HG03060 (cell line): Measurements from ENCODE around the gene SLC16A7.

Experiments used
- ATAC-seq: cut with Tn5 transposase; IDR thresholded peaks from one replicate; pipeline ENCODE4 v1.9.1; 2021; ENCODE audit warnings: low read depth, moderate number of reproducible peaks; ENCODE audit not compliant: unreplicated experiment

Gene SLC16A7

DNA sequence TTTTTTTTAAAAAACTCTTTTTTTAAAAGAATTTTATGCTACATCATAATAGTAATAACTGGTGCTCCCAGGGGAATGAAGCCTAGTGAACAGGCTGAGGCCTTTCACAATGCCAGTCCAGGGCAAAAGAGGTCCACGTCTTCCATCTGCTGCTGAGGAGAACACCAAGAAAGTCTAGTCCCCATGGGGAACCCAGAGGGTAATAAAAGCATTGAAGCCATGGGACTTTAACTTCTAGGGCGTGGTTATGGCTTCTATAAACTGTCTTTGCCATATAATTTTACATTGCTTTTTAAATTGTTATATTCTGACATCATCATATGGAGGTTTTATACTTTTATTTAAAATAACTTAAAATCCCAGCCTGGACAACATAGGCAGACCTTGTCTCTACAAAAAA is 64.3 kb downstream of the SLC16A7 start:
- no peak for ATAC-seq

DNA sequence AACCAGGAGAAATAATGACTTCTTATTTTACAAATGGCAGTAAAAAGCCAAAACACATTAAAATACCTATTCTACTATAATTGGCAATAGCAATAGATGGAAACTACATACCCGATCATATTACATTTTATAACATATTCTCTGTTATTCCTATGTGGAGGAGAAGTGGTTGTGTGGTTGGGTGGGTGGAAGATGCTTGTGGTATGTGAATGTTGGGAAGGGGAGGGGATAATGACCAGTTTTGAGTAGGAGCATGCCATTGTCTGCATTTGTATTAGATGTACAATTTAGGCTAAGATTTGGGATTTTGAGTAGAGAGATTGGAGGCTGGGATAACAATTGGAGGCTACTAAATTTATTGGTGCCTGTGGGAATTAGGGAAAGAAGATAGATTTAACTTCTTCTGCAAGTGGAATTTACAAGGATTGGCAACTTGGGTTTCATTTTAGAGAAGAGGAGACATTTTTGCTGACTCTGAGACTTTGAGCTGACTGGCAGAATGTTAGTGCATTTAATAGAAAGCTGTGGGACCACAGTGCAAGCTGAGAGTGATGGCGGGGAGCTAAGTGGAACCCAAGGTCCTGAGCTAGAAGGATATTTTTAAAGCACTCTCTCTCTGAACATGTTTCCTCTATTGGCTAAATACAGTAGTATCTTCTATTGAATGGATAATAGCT is 65.2 kb downstream of the SLC16A7 start:
- no peak for ATAC-seq

DNA sequence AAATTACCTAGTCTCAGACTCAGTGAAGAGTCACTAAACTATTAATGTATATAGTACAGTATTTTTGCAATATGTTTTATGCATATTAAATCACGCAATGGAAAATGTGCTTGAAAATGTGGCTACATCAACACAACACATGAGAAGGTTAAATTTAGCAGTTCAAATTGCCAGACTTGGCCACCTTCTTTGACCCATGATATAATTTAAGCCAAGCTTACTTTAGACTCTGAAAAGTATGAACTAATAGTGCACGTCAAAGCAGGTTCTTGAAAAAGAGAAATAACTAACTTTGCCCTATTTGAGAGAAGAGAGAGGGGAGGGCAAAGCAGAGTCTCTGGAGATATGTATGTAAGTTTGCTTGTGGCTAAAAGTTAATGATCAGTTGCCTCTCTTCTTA is 68.7 kb downstream of the SLC16A7 start:
- ATAC-seq, result no peak

DNA sequence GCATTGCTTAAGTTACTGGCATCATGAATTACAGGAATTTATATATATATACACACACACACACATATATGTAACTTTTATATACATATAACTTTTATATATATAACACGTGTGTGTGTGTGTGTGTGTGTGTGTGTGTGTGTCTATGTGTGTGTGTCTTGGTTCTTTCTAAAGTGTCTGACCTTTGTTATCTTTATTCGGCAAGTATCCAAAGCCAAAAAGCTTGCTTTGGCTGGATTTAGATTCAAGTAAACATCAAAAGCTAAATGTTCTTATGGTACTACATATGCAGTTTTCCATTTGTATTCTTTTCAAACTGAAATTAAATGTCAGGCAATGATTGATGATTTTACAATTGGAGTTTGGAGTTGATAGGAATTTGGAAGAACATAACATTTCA is 69.9 kb downstream of the SLC16A7 start:
- ATAC-seq, result no peak

GRCh38 chr12:59668674-59669073 is 72.8 kb downstream of the SLC16A7 start:
- no peak for ATAC-seq

DNA sequence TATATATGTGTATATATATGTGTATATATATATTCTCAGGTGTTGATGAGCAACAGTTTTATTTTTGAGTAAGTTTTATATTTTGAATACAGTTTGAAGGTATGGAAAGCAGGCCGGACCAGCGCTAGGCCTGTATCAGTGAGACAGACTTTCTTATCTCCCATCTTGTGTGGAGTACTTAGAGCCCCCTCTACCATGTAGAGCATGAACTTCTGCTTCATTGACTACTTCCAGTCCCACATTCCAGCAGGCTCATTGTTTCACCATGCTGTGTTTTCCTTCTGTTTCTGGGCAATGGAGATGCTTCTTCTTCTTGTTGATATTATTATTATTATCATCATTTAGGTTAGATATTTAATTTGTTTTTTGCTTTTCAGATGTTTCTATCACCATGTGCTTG is 76.4 kb downstream of the SLC16A7 start:
- ATAC-seq, result no peak

DNA sequence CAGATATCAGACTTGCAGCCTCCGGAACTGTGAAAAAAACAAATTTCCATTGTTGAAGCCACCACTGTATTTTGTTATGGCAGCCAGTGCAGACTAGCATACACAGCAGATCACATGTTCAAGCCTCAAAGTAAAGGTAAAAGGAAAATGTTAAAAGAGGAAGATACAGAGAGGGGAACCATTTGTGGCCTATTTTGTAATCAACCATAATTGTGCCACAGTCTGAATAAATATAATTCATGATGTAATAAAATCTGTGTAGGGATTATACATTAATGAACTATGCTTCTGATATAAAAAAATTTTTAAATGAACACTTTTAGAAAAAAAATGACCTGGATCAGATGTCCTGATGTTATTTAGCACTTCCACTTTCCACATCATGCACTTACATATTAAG is 79.6 kb downstream of the SLC16A7 start:
- ATAC-seq, result no peak

- no peak for ATAC-seq
Measured at GRCh38 chr12:59677857-59678256, 82.0 kb downstream of the SLC16A7 start.

- ATAC-seq, result no peak
Measured at GRCh38 chr12:59678759-59679411, 83.1 kb downstream of the SLC16A7 start.

DNA sequence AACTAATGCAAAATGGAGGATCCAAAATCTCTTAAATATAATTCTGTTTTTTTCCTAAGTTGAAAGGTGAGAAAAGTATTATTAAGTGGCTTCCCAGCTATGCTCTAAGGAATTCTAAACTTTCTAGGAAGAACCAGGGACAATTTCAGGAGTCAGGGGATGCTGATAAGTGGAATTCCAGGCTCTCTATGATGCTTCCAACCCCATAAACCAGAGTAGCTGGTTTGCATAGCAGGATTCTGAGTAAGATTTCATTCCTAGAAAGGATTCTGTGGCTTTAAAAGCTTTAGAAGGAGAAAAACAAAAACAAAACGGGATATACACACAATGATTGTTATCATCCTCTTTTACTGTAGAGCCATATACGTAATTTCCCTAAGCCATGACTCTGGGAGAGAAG is 93.9 kb downstream of the SLC16A7 start:
- no peak for ATAC-seq

- no peak for ATAC-seq
Measured at GRCh38 chr12:59695379-59695778, 99.5 kb downstream of the SLC16A7 start.

- no peak for ATAC-seq
Measured at GRCh38 chr12:59698600-59698999, 102.8 kb downstream of the SLC16A7 start.

- ATAC-seq, result no peak
Measured at GRCh38 chr12:59699421-59700152, 103.8 kb downstream of the SLC16A7 start.

- ATAC-seq, result no peak
Measured at GRCh38 chr12:59700153-59700450, 104.3 kb downstream of the SLC16A7 start.

- no peak for ATAC-seq
Measured at GRCh38 chr12:59708064-59708463, 112.2 kb downstream of the SLC16A7 start.

- ATAC-seq, result no peak
Measured at GRCh38 chr12:59708484-59708883, 112.7 kb downstream of the SLC16A7 start.

DNA sequence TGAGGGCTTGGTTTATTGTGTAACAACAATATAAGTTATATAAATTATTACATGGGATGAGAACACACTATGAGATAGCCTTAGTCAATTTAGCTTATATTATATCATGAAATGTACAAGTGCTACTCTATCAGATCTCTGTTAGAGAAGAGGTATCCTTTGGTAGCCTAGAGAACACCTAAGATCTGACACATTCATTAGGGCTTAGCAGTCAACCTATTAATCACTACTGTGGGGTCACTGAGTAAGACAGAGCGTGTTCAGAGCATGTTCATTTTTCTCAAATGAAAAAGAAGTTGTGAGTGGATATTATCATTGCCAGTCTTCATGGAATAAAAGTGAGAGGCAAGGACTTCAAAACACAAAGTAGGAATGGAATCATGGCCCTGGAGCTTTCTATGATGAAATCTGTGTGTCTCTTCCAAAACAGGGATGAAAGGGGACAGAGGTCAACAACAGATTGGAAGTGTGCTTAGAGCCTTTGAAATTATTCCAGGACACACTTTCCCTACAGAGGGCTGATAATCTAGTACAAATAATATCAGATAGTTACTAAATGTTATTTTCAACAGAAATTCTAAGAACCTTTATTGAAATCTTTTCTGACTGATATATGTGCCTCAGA is 114.3 kb downstream of the SLC16A7 start:
- ATAC-seq, result no peak

DNA sequence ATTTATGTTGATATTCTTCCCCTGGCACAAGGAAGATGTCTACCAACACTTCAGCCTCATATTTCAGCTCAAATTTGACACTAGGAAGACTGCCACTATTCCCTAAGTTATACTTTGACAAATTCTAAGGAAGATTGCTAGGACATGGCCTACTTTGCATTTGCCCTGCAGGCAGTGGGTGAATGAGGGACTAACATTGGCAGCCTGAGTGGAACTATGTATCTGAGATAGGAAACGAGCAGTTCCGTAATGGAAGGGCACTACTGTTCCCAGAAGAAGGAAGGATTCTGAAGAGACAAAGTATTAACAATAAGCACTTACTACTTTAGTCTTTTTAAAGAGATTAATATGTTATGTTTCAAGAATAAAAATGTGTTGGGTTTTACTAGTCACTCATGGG is 115.1 kb downstream of the SLC16A7 start:
- no peak for ATAC-seq

GRCh38 chr12:59715434-59715833 is 119.6 kb downstream of the SLC16A7 start:
- ATAC-seq, result no peak

- ATAC-seq, result no peak
Measured at GRCh38 chr12:59716043-59716442, 120.2 kb downstream of the SLC16A7 start.

- no peak for ATAC-seq
Measured at GRCh38 chr12:59717436-59717835, 121.6 kb downstream of the SLC16A7 start.

- ATAC-seq, result no peak
Measured at GRCh38 chr12:59719701-59720100, 123.9 kb downstream of the SLC16A7 start.
